NT2/D1 (cell line): ENCODE measurements around the gene MCAT.

Source experiments
- SUZ12 ChIP-seq: IDR thresholded peaks from 2 replicates; pipeline ENCODE4 v1.6.1; 2011; ENCODE audit not compliant: insufficient read length, insufficient read depth; ENCODE audit errors: extremely low read depth
- YY1 ChIP-seq: IDR thresholded peaks from 2 replicates; pipeline ENCODE4 v1.6.1; 2011; ENCODE audit not compliant: insufficient read length, insufficient read depth

DNA sequence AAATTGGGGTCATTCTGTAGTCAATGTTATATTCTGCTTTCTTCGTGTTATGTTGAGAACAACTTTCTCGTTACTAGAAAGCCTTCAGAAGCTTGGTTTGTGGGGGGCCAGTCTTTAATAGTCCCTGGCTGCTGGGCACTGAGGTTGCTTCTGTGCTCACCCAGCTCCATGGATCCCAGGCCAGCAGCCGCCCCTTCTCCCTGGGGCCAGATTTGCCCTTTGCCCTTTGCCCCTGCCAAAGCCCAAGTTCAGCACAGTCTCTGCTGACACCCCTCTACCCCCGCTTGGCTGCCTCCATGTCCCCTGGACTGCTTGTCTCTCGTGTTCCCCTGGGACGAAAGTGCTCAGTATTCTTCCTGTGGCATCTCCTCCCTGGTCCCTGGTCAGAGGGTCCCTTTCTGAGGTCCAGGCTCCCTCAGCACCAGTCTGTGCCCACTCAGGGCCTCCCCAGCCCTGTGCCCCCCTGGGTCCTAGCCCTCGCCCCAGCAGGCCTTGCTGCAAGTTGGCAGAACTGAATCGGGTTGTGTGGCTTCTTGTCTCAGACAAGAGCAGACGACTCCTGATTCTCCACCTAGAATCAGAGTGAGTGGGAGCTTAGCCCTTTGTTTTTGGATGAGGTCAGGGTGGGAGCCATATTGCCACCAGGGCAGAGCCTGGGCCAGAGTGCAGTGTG is 14.8 kb upstream of the MCAT start:
- TF ChIP-seq SUZ12 (no peak), YY1 (no peak)
